ENCODE data around the gene FN3KRP.
A peak's percentile ranks its signal among the peaks of the same experiment; 100 is the strongest.
"Not testable (repeated sequence)": the region's sequence is repeated elsewhere in the genome, so short reads cannot be mapped to it uniquely, and the experiment has no call there.

Gene FN3KRP

GRCh38 chr17:82709676-82710498, 6.6 kb upstream of the FN3KRP start:
- DNase-seq, result no peak

- no peak for DNase-seq
Measured at GRCh38 chr17:82710499-82711232, 5.8 kb upstream of the FN3KRP start.

GRCh38 chr17:82713071-82713723, 3.3 kb upstream of the FN3KRP start:
- no peak for DNase-seq

GRCh38 chr17:82718986-82719685, 2.6 kb downstream of the FN3KRP start:
- no peak for DNase-seq

GRCh38 chr17:82720204-82720603, 3.7 kb downstream of the FN3KRP start:
- no peak for DNase-seq

- DNase-seq, result no peak
Measured at GRCh38 chr17:82722341-82723013, 6.0 kb downstream of the FN3KRP start.

GRCh38 chr17:82723169-82723807, 6.8 kb downstream of the FN3KRP start:
- no peak for DNase-seq

- no peak for DNase-seq
Measured at GRCh38 chr17:82726427-82726826, 9.9 kb downstream of the FN3KRP start.

- DNase-seq, result no peak
Measured at GRCh38 chr17:82729479-82730260, 13.2 kb downstream of the FN3KRP start.

GRCh38 chr17:82732118-82732743, 15.7 kb downstream of the FN3KRP start:
- DNase-seq, result no peak

- DNase-seq, result peak; percentile 87
Measured at GRCh38 chr17:82734987-82735866, 18.7 kb downstream of the FN3KRP start, which contains the start of gene FN3K. FN3K (plus strand) TSS chr17:82735615; CDS start chr17:82735637, 22 bp downstream.

GRCh38 chr17:82736511-82737185, 20.1 kb downstream of the FN3KRP start:
- no peak for DNase-seq

GRCh38 chr17:82737967-82738877, 21.7 kb downstream of the FN3KRP start:
- DNase-seq, result no peak

- DNase-seq, result no peak
Measured at GRCh38 chr17:82740906-82741759, 24.6 kb downstream of the FN3KRP start.

GRCh38 chr17:82743344-82744219, 27.1 kb downstream of the FN3KRP start:
- DNase-seq, result no peak

GRCh38 chr17:82744736-82745135, 28.2 kb downstream of the FN3KRP start:
- DNase-seq, result not testable (repeated sequence)
